Activated T-cell treated with anti-CD3 and anti-CD28 coated beads, Interleukin-2, amount 50 U/mL, for 24 hours (primary cell): ENCODE results near the gene BMPR1B.

Experiments
- DNase-seq: peaks from one replicate; pipeline ENCODE4 v3.0.0-alpha.2; 2020
- H3K27ac Mint-ChIP-seq: 2 replicates; pipeline ENCODE4 v1.8.0; 2020; ENCODE audit warnings: mild to moderate bottlenecking, mixed read lengths
- H3K27me3 Mint-ChIP-seq: 2 replicates; pipeline ENCODE4 v1.8.0; 2020; ENCODE audit warnings: mixed read lengths
- H3K36me3 Mint-ChIP-seq: 2 replicates; pipeline ENCODE4 v1.8.0; 2020; ENCODE audit warnings: low read depth, mixed read lengths
- H3K4me1 Mint-ChIP-seq: 2 replicates; pipeline ENCODE4 v1.8.0; 2020; ENCODE audit warnings: low read depth, mixed read lengths
- H3K4me3 Mint-ChIP-seq: 2 replicates; pipeline ENCODE4 v1.8.0; 2020; ENCODE audit warnings: mild to moderate bottlenecking, moderate library complexity, mixed read lengths
- H3K9me3 Mint-ChIP-seq: 2 replicates; pipeline ENCODE4 v1.8.0; 2020; ENCODE audit warnings: mixed read lengths

BMPR1B gene

DNA sequence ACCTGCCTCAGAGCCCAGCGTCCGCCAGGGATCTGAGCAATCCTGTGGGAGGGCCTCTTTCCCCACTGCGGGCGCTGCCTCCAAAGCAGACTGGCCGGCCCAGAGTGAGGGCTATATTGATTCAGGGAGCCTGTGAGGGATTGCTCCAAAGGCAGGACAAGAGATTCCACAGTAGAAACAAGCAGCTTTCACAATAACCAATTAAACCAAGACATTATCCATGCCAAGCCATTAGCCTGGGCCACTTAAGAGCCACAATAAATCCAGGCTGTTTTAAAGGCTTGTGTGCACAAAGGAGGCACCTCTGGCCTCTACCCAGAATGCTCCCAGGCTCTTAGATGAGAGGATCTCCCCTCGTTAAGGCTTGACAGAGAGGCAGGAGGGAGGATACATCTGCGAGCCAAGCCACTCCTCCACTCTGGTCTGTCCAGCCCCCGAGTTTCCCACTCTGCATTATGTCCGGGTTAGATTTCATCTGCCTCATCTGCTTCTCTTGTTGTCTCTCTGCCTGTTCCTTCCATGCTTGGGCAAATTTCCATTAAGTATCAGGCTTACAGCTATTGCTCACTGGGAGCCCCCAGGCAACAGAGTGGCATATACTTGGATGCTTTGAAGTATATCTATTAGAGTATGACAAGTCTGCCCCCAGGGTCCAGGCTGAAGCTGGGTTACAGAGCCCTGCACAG, 433.1 kb downstream of the BMPR1B start:
- Mint-ChIP-seq H3K27ac (no peak overlapping the region), H3K4me3 (no peak overlapping the region), H3K9me3 (no peaks in the 10 kb centered on the region), H3K27me3 (no peaks in the 10 kb centered on the region), H3K4me1 (peaks cover 19% of the 10 kb centered on the region), H3K36me3 (no peaks in the 10 kb centered on the region)
- DNase-seq = no peak

- H3K27ac Mint-ChIP-seq = no peak overlapping the region
- H3K4me1 Mint-ChIP-seq = peaks cover 19% of the 10 kb centered on the region
- no peaks in the 10 kb centered on the region for H3K9me3 Mint-ChIP-seq
- no peak overlapping the region for H3K4me3 Mint-ChIP-seq
- no peak for DNase-seq
- no peaks in the 10 kb centered on the region for H3K36me3 Mint-ChIP-seq
- H3K27me3 Mint-ChIP-seq = no peaks in the 10 kb centered on the region
Measured at GRCh38 chr4:95191537-95191936, 433.8 kb downstream of the BMPR1B start.

GRCh38 chr4:95193391-95194224, 435.9 kb downstream of the BMPR1B start:
- no peak overlapping the region for H3K4me3 Mint-ChIP-seq
- no peaks in the 10 kb centered on the region for H3K36me3 Mint-ChIP-seq
- H3K4me1 Mint-ChIP-seq = peaks cover 13% of the 10 kb centered on the region
- H3K9me3 Mint-ChIP-seq = no peaks in the 10 kb centered on the region
- DNase-seq = no peak
- no peaks in the 10 kb centered on the region for H3K27me3 Mint-ChIP-seq
- H3K27ac Mint-ChIP-seq = no peak overlapping the region

DNA sequence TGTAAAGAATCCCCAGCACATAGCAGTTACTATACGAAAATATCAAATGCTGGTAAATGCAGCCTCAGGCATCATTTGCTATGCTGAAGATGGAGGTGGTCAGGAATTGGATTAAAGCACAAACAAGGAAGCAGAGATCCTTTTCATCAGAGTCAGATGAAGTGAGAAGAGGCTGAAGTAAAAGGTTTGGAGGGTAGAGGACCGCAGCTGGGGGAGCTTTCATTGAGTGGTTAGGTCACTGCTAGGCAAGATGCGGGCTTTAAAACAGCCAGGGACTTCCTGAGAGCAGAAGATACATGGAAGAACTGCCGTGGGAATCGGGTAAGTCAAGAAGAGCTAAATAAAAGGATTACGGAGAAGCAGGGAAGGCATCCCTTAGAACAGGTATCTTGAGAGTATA, 439.6 kb downstream of the BMPR1B start:
- Mint-ChIP-seq H3K4me1 (peaks cover 3% of the 10 kb centered on the region), H3K4me3 (no peak overlapping the region), H3K27ac (no peak overlapping the region)

DNA sequence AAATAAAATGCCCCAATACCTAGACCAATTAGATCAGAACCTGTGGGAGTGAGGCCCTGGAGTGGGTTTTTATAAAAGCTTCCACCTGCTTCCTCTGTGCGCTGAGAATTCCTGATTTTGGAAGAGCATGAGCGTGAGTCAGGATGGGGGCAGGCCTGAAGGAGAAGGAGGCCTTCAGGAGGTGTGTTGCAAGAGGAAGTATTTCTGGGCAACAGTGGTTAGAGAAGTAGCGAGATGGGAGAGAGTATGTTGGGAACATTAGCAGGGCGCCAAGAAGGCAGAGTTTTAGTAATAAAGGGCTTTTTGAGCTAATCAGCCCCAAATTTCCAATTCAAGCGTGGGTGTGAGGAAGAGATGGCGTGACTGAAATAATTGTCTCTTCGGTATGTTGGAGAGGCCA, 441.2 kb downstream of the BMPR1B start:
- H3K27ac Mint-ChIP-seq = no peak overlapping the region
- H3K4me1 Mint-ChIP-seq = no peaks in the 10 kb centered on the region
- no peaks in the 10 kb centered on the region for H3K9me3 Mint-ChIP-seq
- DNase-seq = no peak
- H3K27me3 Mint-ChIP-seq = no peaks in the 10 kb centered on the region
- no peaks in the 10 kb centered on the region for H3K36me3 Mint-ChIP-seq
- no peak overlapping the region for H3K4me3 Mint-ChIP-seq

More for the DNA sequence above, 439.6 kb downstream of the BMPR1B start:
- Mint-ChIP-seq H3K9me3 (no peaks in the 10 kb centered on the region), H3K36me3 (no peaks in the 10 kb centered on the region), H3K27me3 (no peaks in the 10 kb centered on the region)
- DNase-seq = no peak

GRCh38 chr4:95204267-95204844, 446.6 kb downstream of the BMPR1B start:
- no peaks in the 10 kb centered on the region for H3K9me3 Mint-ChIP-seq
- no peak overlapping the region for H3K4me3 Mint-ChIP-seq

DNA sequence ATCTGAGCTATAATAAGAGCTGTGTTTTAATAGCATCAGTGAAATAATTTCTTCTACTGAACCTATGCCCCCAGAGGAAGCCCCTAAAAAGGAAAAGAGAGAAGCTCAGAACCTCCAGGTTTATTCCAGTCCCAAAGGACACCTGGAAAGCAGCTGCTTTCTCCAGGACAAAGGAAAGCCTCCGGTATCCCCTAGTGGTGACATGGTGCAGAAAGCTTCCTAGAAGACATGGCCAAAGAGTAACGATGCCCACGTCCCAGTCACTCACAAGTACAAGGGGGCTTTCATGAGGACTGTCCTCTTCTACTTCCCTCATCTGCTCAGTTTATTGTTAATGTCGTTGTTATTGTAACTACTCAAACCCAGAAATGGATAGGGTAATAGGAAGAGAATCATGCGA, 447.1 kb downstream of the BMPR1B start:
- Mint-ChIP-seq H3K27me3 (no peaks in the 10 kb centered on the region), H3K9me3 (no peaks in the 10 kb centered on the region), H3K27ac (no peak overlapping the region), H3K4me1 (no peaks in the 10 kb centered on the region), H3K4me3 (no peak overlapping the region), H3K36me3 (no peaks in the 10 kb centered on the region)
- DNase-seq = no peak

More at GRCh38 chr4:95204267-95204844, 446.6 kb downstream of the BMPR1B start:
- Mint-ChIP-seq H3K36me3 (no peaks in the 10 kb centered on the region), H3K27me3 (no peaks in the 10 kb centered on the region), H3K27ac (no peak overlapping the region), H3K4me1 (no peaks in the 10 kb centered on the region)
- DNase-seq = no peak
